Ovary (tissue), 9 donors: ENCODE measurements around the gene STK16. TPM values are rescaled to one million over a fixed set of nuclear protein-coding genes. Genes with fewer than 3 reads are reported as not detected.

Experiments used
- microRNA counts: library from miRNA; unstranded; fragments of <30 nt; microRNA quantifications from one replicate; lab custom pipeline; 2016
- microRNA-seq, 3 donors: library from miRNA; unstranded; fragments of <30 nt; microRNA quantifications; one replicate each; pipeline versions ENCODE4 to v1.2.0, GENCODE V29; 2019 to 2020
- polyA plus RNA-seq, 2 donors: library from polyadenylated mRNA; stranded (reverse); fragments of 200-250 nt in 1 of 2; fragments of 350-450 nt in 1 of 2; fragmentation: Illumina TruSeq in 1 of 2; extraction: RNeasy Lipid Tissue Mini Kit (QIAGEN cat#74804) in 1 of 2; gene quantifications; one replicate each; pipeline ENCODE4 v1.2.3, GENCODE V29; 2013 to 2014
- small RNA-seq: library from RNA; depleted of rRNA; stranded (forward); fragments of <200 nt; gene quantifications from one replicate; pipeline ENCODE3, GENCODE V24; 2016
- total RNA-seq, 7 donors: library from RNA; depleted of rRNA in 2 of 7; stranded (reverse); fragments of >200 nt in 2 of 7; fragmentation: NEBNext Ultra II Directional in 3 of 7; extraction: Animal tissue kit (Norgen Biotek cat#: 25700) in 3 of 7; gene quantifications; one replicate each; pipeline versions ENCODE4 v1.1.0 to v1.2.4, GENCODE V29; 2016 to 2023
- donor health status: DM: no; HTN: no; CAD: no; lungs with moderate emphysema.
- donor health status: DM: no; HTN: no; CAD: no.
- donor health status: Bipolar disorder and iron deficiency.
- donor health status: DM: yes; HTN: yes; CAD: no.
- donor health status: DM: no; HTN: no; CAD: no.
- donor health status: DM: yes; HTN: yes; CAD: no.

STK16 gene
- total and polyA plus RNA-seq, 9 donors = 12.4 to 29.4 (median 18.8) TPM

MicroRNA genes within 50 kb of the gene (microRNA counts, 767-probe panel; counts per million panel counts)
- 530 counts per million, percentile 78 among the panel's probes with 10 or more counts for microRNA hsa-miR-153 (lab: Ali Mortazavi, UCI)

Small RNAs within 50 kb of the gene (microRNA-seq; reads per million reads assigned to microRNA genes)
- gene MIR153-1 = 0 to 0.18 (median 0) reads per million in 3 donors

Small RNAs within 50 kb of the gene (small RNA-seq; reads per million reads assigned to genes)
- not detected for gene MIR153-1

Other genes starting within 250 kb of the STK16 start
- 10 to 100 TPM in 1 of 7 donors, 1 to 10 TPM in 1, under 1 TPM in 3, not detected in 2; 0.82 to 19.6 (median 0.95) TPM for gene CFAP65, start 204.0 kb upstream of the STK16 start, total RNA-seq
- under 1 TPM in 1 of 2 donors, not detected in 1; 0.04 TPM for gene CFAP65, start 204.0 kb upstream of the STK16 start, polyA plus RNA-seq
- gene IHH, start 184.6 kb upstream of the STK16 start, total RNA-seq = under 1 TPM in 3 of 7 donors, not detected in 4; 0.15 to 0.80 (median 0.36) TPM
- gene IHH, start 184.6 kb upstream of the STK16 start, polyA plus RNA-seq = 1 to 10 TPM in 1 of 2 donors, under 1 TPM in 1; 0.12 to 1.6 TPM
- 10 to 100 TPM; 14.7 to 19.1 (median 17.1) TPM for gene NHEJ1, start 84.7 kb upstream of the STK16 start, total RNA-seq
- gene NHEJ1, start 84.7 kb upstream of the STK16 start, polyA plus RNA-seq = 10 to 100 TPM; 10.8 to 23.1 TPM
- 1 to 10 TPM in 6 of 7 donors, under 1 TPM in 1; 0.84 to 4.5 (median 1.7) TPM for gene SLC23A3, start 75.5 kb upstream of the STK16 start, total RNA-seq
- gene SLC23A3, start 75.5 kb upstream of the STK16 start, polyA plus RNA-seq = 1 to 10 TPM in 1 of 2 donors, under 1 TPM in 1; 0.81 to 1.1 TPM
- 10 to 100 TPM; 29.7 to 68.2 (median 62.8) TPM for gene CNPPD1, start 68.6 kb upstream of the STK16 start, total RNA-seq
- 10 to 100 TPM; 27.1 to 46.7 TPM for gene CNPPD1, start 68.6 kb upstream of the STK16 start, polyA plus RNA-seq
- gene RETREG2, start 67.2 kb upstream of the STK16 start, total RNA-seq = 100 to 1,000 TPM in 3 of 7 donors, 10 to 100 TPM in 4; 40.9 to 106 (median 95.6) TPM
- 100 to 1,000 TPM in 1 of 2 donors, 10 to 100 TPM in 1; 74.4 to 110 TPM for gene RETREG2, start 67.2 kb upstream of the STK16 start, polyA plus RNA-seq
- 10 to 100 TPM; 22.4 to 45.6 (median 33.9) TPM for gene ZFAND2B, start 38.7 kb upstream of the STK16 start, total RNA-seq
- 10 to 100 TPM; 14.3 to 31.1 TPM for gene ZFAND2B, start 38.7 kb upstream of the STK16 start, polyA plus RNA-seq
- gene ABCB6, start 26.5 kb upstream of the STK16 start, total RNA-seq = 10 to 100 TPM; 12.0 to 64.5 (median 37.2) TPM
- gene ABCB6, start 26.5 kb upstream of the STK16 start, polyA plus RNA-seq = 10 to 100 TPM; 26.3 to 33.3 TPM
- 10 to 100 TPM; 22.6 to 44.6 (median 32.6) TPM for gene ATG9A, start 15.8 kb upstream of the STK16 start, total RNA-seq
- 10 to 100 TPM; 29.7 to 46.3 TPM for gene ATG9A, start 15.8 kb upstream of the STK16 start, polyA plus RNA-seq
- 10 to 100 TPM; 36.4 to 60.2 (median 44.1) TPM for gene ANKZF1, start 15.7 kb upstream of the STK16 start, total RNA-seq
- 10 to 100 TPM; 33.1 to 36.5 TPM for gene ANKZF1, start 15.7 kb upstream of the STK16 start, polyA plus RNA-seq
- gene GLB1L, start within 50 bp of the STK16 start, total RNA-seq = 10 to 100 TPM in 6 of 7 donors, 1 to 10 TPM in 1; 5.7 to 20.3 (median 13.9) TPM
- 10 to 100 TPM; 12.8 to 19.6 TPM for gene GLB1L, start within 50 bp of the STK16 start, polyA plus RNA-seq
- 10 to 100 TPM in 1 of 7 donors, 1 to 10 TPM in 1, under 1 TPM in 3, not detected in 2; 0.27 to 13.2 (median 0.83) TPM for gene TUBA4B, start 7.8 kb downstream of the STK16 start, total RNA-seq
- gene TUBA4B, start 7.8 kb downstream of the STK16 start, polyA plus RNA-seq = under 1 TPM; 0.18 to 0.34 TPM
- 10 to 100 TPM in 6 of 7 donors, 1 to 10 TPM in 1; 8.4 to 53.6 (median 16.5) TPM for gene TUBA4A, start 8.4 kb downstream of the STK16 start, total RNA-seq
- gene TUBA4A, start 8.4 kb downstream of the STK16 start, polyA plus RNA-seq = 10 to 100 TPM in 1 of 2 donors, 1 to 10 TPM in 1; 7.9 to 42.2 TPM
- gene DNAJB2, start 33.9 kb downstream of the STK16 start, total RNA-seq = 100 to 1,000 TPM in 1 of 7 donors, 10 to 100 TPM in 6; 34.0 to 101 (median 85.7) TPM
- gene DNAJB2, start 33.9 kb downstream of the STK16 start, polyA plus RNA-seq = 10 to 100 TPM; 77.9 to 87.5 TPM
- 1 to 10 TPM in 3 of 7 donors, under 1 TPM in 3, not detected in 1; 0.12 to 2.3 (median 0.82) TPM for gene PTPRN, start 63.9 kb downstream of the STK16 start, total RNA-seq
- gene PTPRN, start 63.9 kb downstream of the STK16 start, polyA plus RNA-seq = 1 to 10 TPM in 1 of 2 donors, under 1 TPM in 1; 0.08 to 1.3 TPM
- gene RESP18, start 87.3 kb downstream of the STK16 start, total RNA-seq = not detected
- gene RESP18, start 87.3 kb downstream of the STK16 start, polyA plus RNA-seq = not detected
- gene DNPEP, start 142.4 kb downstream of the STK16 start, total RNA-seq = 10 to 100 TPM; 34.7 to 72.9 (median 66.4) TPM
- 10 to 100 TPM; 23.4 to 54.2 TPM for gene DNPEP, start 142.4 kb downstream of the STK16 start, polyA plus RNA-seq
- 1,000 to 10,000 TPM in 1 of 7 donors, 100 to 1,000 TPM in 4, 10 to 100 TPM in 2; 86.5 to 1,061 (median 184) TPM for gene DES, start 172.9 kb downstream of the STK16 start, total RNA-seq
- gene DES, start 172.9 kb downstream of the STK16 start, polyA plus RNA-seq = 100 to 1,000 TPM; 149 to 642 TPM
- 10 to 100 TPM; 13.9 to 79.7 (median 29.6) TPM for gene SPEG, start 189.4 kb downstream of the STK16 start, total RNA-seq
- 10 to 100 TPM in 1 of 2 donors, 1 to 10 TPM in 1; 9.9 to 31.4 TPM for gene SPEG, start 189.4 kb downstream of the STK16 start, polyA plus RNA-seq